ENCODE measurements around the gene FSTL5. TPM values are rescaled to one million over a fixed set of nuclear protein-coding genes. Genes with fewer than 3 reads are reported as not detected.

The FSTL5 gene
- total RNA-seq, 2 experiments from 2014 or later: not detected

DNA sequence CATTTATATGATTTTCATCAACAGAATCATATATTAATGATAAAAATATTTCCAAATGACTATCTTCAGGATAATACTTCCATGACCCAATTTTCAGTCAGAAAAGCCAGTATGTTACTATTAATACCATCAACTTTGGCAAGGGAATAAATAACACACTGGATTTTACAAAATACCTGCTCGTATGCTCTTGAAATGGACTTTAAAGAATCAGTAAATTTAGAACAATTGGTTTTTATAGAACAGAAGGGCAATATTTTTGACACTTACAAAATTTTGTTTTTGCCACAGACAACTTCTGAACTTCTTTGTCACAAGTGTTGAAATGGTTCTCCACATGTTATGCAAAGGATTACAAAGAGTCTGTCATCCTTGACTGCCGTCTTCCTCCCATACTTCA lies 700.4 kb downstream of the FSTL5 start:
- ChIA-PET CTCF (no interaction called here), POLR2A (no interaction called here)
- Mint-ChIP-seq H3K4me3 (no peak overlapping the region), H3K36me3 (ENCODE audit: low read depth) (no peaks in the 10 kb centered on the region), H3K27ac (no peak overlapping the region), H3K4me1 (ENCODE audit: low read depth) (no peaks in the 10 kb centered on the region), H3K9me3 (peaks cover 3% of the 10 kb centered on the region), H3K27me3 (no peaks in the 10 kb centered on the region)
- TF ChIP-seq, protein P1, sequence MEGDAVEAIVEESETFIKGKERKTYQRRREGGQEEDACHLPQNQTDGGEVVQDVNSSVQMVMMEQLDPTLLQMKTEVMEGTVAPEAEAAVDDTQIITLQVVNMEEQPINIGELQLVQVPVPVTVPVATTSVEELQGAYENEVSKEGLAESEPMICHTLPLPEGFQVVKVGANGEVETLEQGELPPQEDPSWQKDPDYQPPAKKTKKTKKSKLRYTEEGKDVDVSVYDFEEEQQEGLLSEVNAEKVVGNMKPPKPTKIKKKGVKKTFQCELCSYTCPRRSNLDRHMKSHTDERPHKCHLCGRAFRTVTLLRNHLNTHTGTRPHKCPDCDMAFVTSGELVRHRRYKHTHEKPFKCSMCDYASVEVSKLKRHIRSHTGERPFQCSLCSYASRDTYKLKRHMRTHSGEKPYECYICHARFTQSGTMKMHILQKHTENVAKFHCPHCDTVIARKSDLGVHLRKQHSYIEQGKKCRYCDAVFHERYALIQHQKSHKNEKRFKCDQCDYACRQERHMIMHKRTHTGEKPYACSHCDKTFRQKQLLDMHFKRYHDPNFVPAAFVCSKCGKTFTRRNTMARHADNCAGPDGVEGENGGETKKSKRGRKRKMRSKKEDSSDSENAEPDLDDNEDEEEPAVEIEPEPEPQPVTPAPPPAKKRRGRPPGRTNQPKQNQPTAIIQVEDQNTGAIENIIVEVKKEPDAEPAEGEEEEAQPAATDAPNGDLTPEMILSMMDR (IDR thresholded peaks at IDR 0.05): no peak
- intact Hi-C loops (cut with micrococcal nuclease): no loop called here
- no peak for DNase-seq
- no peak for ATAC-seq

DNA sequence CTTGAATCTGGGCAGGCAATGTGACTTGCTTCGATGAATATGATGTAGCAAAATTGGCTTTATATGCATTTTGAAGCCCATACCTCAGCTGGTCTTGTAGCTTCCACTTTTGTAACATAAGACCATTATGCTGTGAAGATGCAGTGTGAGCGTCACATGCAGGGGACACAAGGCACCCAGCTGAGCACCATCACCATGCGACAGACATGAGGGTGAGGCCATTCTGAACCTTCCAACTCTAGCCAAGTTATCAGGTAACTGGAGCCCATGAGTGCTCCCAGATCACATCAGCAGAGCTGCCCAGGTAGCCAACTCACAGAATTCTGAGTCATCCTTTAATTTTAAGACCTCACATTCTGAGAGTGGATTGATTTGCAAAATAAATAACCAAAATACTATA lies 705.9 kb downstream of the FSTL5 start:
- TF ChIP-seq, protein P1 (IDR thresholded peaks at IDR 0.05): no peak
- intact Hi-C loops (cut with micrococcal nuclease): no loop called here
- Mint-ChIP-seq H3K27ac (no peak overlapping the region), H3K4me1 (ENCODE audit: low read depth) (no peaks in the 10 kb centered on the region), H3K9me3 (peaks cover 1% of the 10 kb centered on the region), H3K36me3 (ENCODE audit: low read depth) (no peaks in the 10 kb centered on the region), H3K27me3 (no peaks in the 10 kb centered on the region), H3K4me3 (no peak overlapping the region)
- ATAC-seq: no peak
- ChIA-PET POLR2A (no interaction called here), CTCF (no interaction called here)
- no peak for DNase-seq

DNA sequence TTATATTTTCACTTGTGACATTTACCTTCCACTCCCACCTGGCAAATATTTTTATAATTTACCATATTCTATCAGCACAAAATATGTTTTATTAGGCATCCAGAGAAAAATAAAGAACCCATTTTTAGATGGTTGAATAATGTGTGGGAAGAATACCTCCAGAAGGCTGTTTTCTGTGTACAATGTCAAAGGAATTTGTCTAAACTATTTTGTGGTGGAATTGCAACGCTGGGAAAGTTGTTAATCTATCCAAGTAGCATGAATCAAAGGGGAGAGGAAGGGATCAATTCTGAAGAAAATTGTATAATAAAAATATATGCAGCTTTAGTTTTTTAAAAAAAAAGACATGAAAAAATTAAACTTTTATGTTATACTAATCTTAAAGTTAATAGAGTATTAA lies 706.5 kb downstream of the FSTL5 start:
- Mint-ChIP-seq H3K27ac (no peak overlapping the region), H3K27me3 (no peaks in the 10 kb centered on the region), H3K4me3 (no peak overlapping the region), H3K36me3 (ENCODE audit: low read depth) (no peaks in the 10 kb centered on the region), H3K9me3 (peaks cover 1% of the 10 kb centered on the region), H3K4me1 (ENCODE audit: low read depth) (no peaks in the 10 kb centered on the region)
- CTCF ChIA-PET: no interaction called here
- TF ChIP-seq, protein P1 (IDR thresholded peaks at IDR 0.05): no peak
- POLR2A ChIA-PET: no interaction called here
- ATAC-seq: no peak
- no peak for DNase-seq
- intact Hi-C loops (cut with micrococcal nuclease): no loop called here

DNA sequence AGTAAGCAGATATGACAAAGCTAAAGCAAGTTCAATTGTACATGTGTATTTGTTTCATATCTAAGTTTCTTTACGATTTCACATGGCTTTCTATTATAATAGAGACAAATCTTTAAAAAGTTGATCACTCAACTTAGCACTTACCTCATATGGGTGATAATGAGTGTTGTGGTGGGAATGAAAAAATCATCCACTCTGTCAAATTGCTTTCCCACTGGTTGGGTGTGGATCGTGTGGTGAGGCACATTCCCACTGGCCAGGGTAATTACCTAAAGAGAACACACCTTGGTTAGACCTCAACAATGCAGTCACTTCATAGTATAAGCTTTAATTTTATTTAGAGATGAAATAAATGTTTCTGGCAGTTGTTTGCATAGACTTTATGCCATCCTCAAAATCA lies 708.9 kb downstream of the FSTL5 start:
- ChIA-PET POLR2A (no interaction called here), CTCF (no interaction called here)
- Mint-ChIP-seq H3K27me3 (no peaks in the 10 kb centered on the region), H3K4me1 (ENCODE audit: low read depth) (no peaks in the 10 kb centered on the region), H3K9me3 (no peaks in the 10 kb centered on the region), H3K4me3 (no peak overlapping the region), H3K27ac (no peak overlapping the region), H3K36me3 (ENCODE audit: low read depth) (no peaks in the 10 kb centered on the region)
- ATAC-seq (no peak), DNase-seq (no peak)
- intact Hi-C loops (cut with micrococcal nuclease): no loop called here
- TF ChIP-seq, protein P1 (IDR thresholded peaks at IDR 0.05): no peak

DNA sequence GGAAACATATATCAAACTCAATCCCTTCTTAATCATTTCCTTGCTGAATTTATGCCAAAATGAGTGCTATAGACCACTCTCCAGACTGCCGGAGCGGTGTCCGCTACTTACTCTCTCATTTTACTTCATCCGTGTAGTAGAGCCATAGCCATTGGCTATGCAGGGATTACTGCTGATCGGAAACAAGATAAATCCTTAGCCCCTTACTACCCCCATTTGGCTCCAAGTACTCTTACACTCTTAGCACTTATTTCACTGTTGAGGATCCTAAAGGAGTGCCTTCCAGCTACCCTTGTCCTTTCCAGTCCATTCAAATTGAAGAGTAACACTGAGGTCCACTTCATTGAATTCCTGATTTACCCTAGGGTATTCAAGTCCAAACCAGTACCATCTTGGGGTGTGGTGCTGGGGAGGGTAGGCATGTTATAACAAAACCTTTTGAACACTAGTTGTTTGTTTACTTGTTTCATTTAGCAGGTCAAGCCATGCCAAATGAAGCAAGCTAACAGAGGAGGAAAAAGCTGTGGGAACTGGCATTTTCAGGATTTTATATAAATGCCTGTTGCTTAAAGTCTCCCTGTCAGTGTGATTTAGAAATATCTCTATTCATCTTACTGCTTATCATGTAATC lies 715.1 kb downstream of the FSTL5 start:
- POLR2A ChIA-PET: interaction anchor here (0.6 kb wide), 1 partner anchor 1186 kb away, joined by 3 read pairs; no protein-coding TSS in a partner anchor
- ATAC-seq (no peak), DNase-seq (no peak)
- Mint-ChIP-seq H3K9me3 (no peaks in the 10 kb centered on the region), H3K27ac (no peak overlapping the region), H3K27me3 (no peaks in the 10 kb centered on the region), H3K4me1 (ENCODE audit: low read depth) (no peaks in the 10 kb centered on the region), H3K4me3 (no peak overlapping the region), H3K36me3 (ENCODE audit: low read depth) (no peaks in the 10 kb centered on the region)
- CTCF ChIA-PET: no interaction called here
- intact Hi-C loops (cut with micrococcal nuclease): no loop called here
- TF ChIP-seq, protein P1 (IDR thresholded peaks at IDR 0.05): no peak

Data from activated CD8-positive, alpha-beta T cell treated with anti-CD3 and anti-CD28 coated beads for 36 hours (primary cell).